ENCODE measurements around the gene RCSD1. TPM values are rescaled to one million over a fixed set of nuclear protein-coding genes. Genes with fewer than 3 reads are reported as not detected.

Gene RCSD1
- total RNA-seq, 2 donors from 2014 or later, result 4.7 to 5.6 TPM

GRCh38 chr1:167697667-167698141 lies 67.7 kb downstream of the RCSD1 start:
- Histone ChIP-seq H3K4me1 (peaks cover 11% of the 10 kb centered on the region), H3K27ac (peak overlapping the region in 3 of 4 donors; percentile 45 to 68 (median 66)), H3K9me3 (no peaks in the 10 kb centered on the region), H3K27me3 (no peaks in the 10 kb centered on the region), H3K4me3 (no peak overlapping the region), H3K36me3 (replicated peaks in 1 of 2; ENCODE audit: insufficient read depth in 1 of 2, low read depth in 2 of 2) (no peaks in the 10 kb centered on the region)
- DNase-seq (peak; percentile 58 to 82 (median 76)), ATAC-seq (peak; percentile 88)
- WGBS, 2 donors, result 50 to 54% methylated on average over 12 to 14 of the region's 14 CpGs
- intact Hi-C loops (cut with DNase I), result no loop called here
- TF ChIP-seq CTCF (IDR thresholded peaks at IDR 0.05), result no peak
- no peak for TF ChIP-seq POLR2A (IDR thresholded peaks at IDR 0.05)

GRCh38 chr1:167698313-167698712 lies 68.3 kb downstream of the RCSD1 start:
- no peak for TF ChIP-seq POLR2A (IDR thresholded peaks at IDR 0.05)
- TF ChIP-seq CTCF (IDR thresholded peaks at IDR 0.05), result no peak
- peak; percentile 10 for ATAC-seq

GRCh38 chr1:167701510-167701909 lies 71.5 kb downstream of the RCSD1 start:
- H3K27ac ChIP-seq, result no peak overlapping the region
- no peak overlapping the region for H3K4me3 ChIP-seq
- H3K27me3 ChIP-seq, result no peaks in the 10 kb centered on the region
- H3K9me3 ChIP-seq, result no peaks in the 10 kb centered on the region
- H3K36me3 ChIP-seq (replicated peaks in 1 of 2; ENCODE audit: insufficient read depth in 1 of 2, low read depth in 2 of 2), result no peaks in the 10 kb centered on the region
- TF ChIP-seq POLR2A (IDR thresholded peaks at IDR 0.05) (no peak), CTCF (IDR thresholded peaks at IDR 0.05) (no peak)
- WGBS, 2 donors, result 13 to 27% methylated on average over 1 of the region's 1 CpG
- ATAC-seq (no peak), DNase-seq (no peak)
- peaks cover 11% of the 10 kb centered on the region for H3K4me1 ChIP-seq
- intact Hi-C loops (cut with DNase I), result no loop called here

More at GRCh38 chr1:167698313-167698712, 68.3 kb downstream of the RCSD1 start:
- no peak for DNase-seq
- peak overlapping the region in 3 of 4 donors; percentile 45 to 68 (median 66) for H3K27ac ChIP-seq
- 74 to 87% methylated on average over 4 of the region's 4 CpGs for WGBS, 2 donors
- intact Hi-C loops (cut with DNase I), result no loop called here
- no peaks in the 10 kb centered on the region for H3K9me3 ChIP-seq
- peaks cover 11% of the 10 kb centered on the region for H3K4me1 ChIP-seq
- no peaks in the 10 kb centered on the region for H3K36me3 ChIP-seq (replicated peaks in 1 of 2; ENCODE audit: insufficient read depth in 1 of 2, low read depth in 2 of 2)
- H3K4me3 ChIP-seq, result no peak overlapping the region
- H3K27me3 ChIP-seq, result no peaks in the 10 kb centered on the region

GRCh38 chr1:167703557-167703956 lies 73.5 kb downstream of the RCSD1 start:
- no peaks in the 10 kb centered on the region for H3K9me3 ChIP-seq
- no peak for ATAC-seq
- no peaks in the 10 kb centered on the region for H3K27me3 ChIP-seq
- WGBS, 2 donors, result 100% methylated on average over 1 of the region's 1 CpG
- no peak overlapping the region for H3K4me3 ChIP-seq
- no peak for DNase-seq
- intact Hi-C loops (cut with DNase I), result no loop called here
- H3K36me3 ChIP-seq (replicated peaks in 1 of 2; ENCODE audit: insufficient read depth in 1 of 2, low read depth in 2 of 2), result no peaks in the 10 kb centered on the region
- no peak for TF ChIP-seq CTCF (IDR thresholded peaks at IDR 0.05)
- no peak for TF ChIP-seq POLR2A (IDR thresholded peaks at IDR 0.05)
- no peak overlapping the region for H3K27ac ChIP-seq
- H3K4me1 ChIP-seq, result no peaks in the 10 kb centered on the region

GRCh38 chr1:167704715-167705114 lies 74.7 kb downstream of the RCSD1 start:
- H3K4me3 ChIP-seq, result no peak overlapping the region
- H3K36me3 ChIP-seq (replicated peaks in 1 of 2; ENCODE audit: insufficient read depth in 1 of 2, low read depth in 2 of 2), result no peaks in the 10 kb centered on the region
- WGBS, 2 donors, result 42 to 48% methylated on average over 2 of the region's 2 CpGs
- TF ChIP-seq POLR2A (IDR thresholded peaks at IDR 0.05), result no peak
- no peak for TF ChIP-seq CTCF (IDR thresholded peaks at IDR 0.05)
- no peaks in the 10 kb centered on the region for H3K27me3 ChIP-seq
- intact Hi-C loops (cut with DNase I), result no loop called here
- no peak overlapping the region for H3K27ac ChIP-seq
- ATAC-seq, result no peak
- H3K4me1 ChIP-seq, result no peaks in the 10 kb centered on the region
- DNase-seq, result no peak
- H3K9me3 ChIP-seq, result no peaks in the 10 kb centered on the region
